ENCODE results near the gene CDH2. TPM values are rescaled to one million over a fixed set of nuclear protein-coding genes. Genes with fewer than 3 reads are reported as not detected.
A peak's percentile ranks its signal among the peaks of the same experiment; 100 is the strongest.

The CDH2 gene
- total RNA-seq, 1 experiment from 2014 or later: 14.6 TPM

DNA sequence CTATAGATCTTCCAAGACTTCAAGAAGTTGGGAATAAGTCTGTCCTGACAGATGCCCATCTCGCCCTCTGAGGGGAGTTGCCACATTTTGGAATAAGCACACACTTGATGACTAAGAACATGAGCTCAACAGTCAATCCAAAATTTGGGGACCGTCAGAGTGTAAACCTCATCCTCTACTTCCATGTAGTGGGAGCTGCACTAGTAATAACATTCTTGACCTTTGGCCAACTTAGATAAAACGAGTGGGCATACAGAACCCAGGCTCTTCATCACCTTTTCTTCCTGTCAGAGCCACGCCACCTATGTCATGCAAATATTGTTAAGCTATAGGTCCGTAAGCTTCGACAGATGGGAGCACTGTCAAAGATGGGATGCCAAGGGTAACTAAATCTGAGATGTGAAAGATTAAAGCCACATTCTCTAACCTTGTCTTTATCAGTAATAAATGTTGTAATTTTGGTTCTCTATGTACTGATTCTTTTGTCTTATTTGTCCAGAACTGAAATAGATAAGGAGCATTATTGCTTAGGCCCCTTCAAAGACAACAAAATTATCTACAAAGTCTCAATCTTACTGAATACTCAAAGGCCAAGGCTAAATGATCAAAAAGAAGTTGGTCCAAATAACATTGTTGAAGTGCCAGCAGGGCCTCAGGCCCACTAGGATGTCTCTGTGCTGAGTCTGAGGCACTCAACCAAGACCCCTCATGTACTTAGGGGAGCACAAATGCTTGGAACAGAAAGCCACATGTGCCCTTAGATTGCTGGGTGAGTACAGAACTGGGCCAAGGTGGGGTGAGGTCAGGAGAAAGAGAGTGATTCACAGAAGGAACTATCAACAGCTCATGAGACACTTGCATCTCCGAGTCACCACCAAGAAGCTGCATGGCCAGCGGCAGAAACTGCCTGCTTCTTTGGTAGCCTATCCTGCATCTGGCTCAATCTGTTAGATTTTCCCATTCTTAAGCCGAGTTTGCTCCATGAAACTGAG, 15.0 kb downstream of the CDH2 start:
- Mint-ChIP-seq H3K4me1 (ENCODE audit: insufficient read depth, unreplicated experiment) (no peaks in the 10 kb centered on the region), H3K4me3 (ENCODE audit: unreplicated experiment) (no peak overlapping the region), H3K27ac (ENCODE audit: low read depth, unreplicated experiment) (no peak overlapping the region), H3K9me3 (ENCODE audit: unreplicated experiment) (no peaks in the 10 kb centered on the region), H3K36me3 (ENCODE audit: insufficient read depth, unreplicated experiment) (no peaks in the 10 kb centered on the region), H3K27me3 (ENCODE audit: insufficient read depth, unreplicated experiment) (no peaks in the 10 kb centered on the region)
- no TSS peak for BruUV-seq (replicated peaks)
- DNase-seq (ENCODE audit: unreplicated experiment): peak; percentile 24
- intact Hi-C loops (cut with micrococcal nuclease): no loop called here
- TF ChIP-seq, protein P1, sequence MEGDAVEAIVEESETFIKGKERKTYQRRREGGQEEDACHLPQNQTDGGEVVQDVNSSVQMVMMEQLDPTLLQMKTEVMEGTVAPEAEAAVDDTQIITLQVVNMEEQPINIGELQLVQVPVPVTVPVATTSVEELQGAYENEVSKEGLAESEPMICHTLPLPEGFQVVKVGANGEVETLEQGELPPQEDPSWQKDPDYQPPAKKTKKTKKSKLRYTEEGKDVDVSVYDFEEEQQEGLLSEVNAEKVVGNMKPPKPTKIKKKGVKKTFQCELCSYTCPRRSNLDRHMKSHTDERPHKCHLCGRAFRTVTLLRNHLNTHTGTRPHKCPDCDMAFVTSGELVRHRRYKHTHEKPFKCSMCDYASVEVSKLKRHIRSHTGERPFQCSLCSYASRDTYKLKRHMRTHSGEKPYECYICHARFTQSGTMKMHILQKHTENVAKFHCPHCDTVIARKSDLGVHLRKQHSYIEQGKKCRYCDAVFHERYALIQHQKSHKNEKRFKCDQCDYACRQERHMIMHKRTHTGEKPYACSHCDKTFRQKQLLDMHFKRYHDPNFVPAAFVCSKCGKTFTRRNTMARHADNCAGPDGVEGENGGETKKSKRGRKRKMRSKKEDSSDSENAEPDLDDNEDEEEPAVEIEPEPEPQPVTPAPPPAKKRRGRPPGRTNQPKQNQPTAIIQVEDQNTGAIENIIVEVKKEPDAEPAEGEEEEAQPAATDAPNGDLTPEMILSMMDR (IDR thresholded peaks at IDR 0.05; ENCODE audit: unreplicated experiment): no peak
- POLR2A ChIA-PET: no interaction called here
- CTCF ChIA-PET: interaction anchor here (1.5 kb wide), 1 partner anchor 13 kb away, joined by 4 read pairs; no protein-coding TSS in a partner anchor

DNA sequence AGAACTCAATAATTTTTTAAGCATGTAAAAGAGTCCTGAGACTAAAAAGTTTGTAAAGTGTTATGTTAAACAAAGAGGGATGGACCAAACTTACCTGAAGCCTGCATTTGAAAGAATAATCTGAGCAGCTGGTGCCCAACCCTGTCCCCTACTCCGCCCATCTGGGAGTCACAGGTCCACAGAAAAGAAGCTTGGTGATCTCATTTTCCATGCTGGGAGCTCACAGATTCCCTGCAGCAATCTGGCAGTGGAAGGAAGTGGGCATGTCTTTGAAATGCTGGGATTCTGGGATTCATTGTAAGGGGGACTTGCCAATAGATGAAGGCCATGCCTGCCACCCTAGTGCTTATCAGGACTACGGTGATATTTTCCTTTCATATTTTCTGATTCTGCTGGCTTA, 17.9 kb downstream of the CDH2 start:
- H3K27ac Mint-ChIP-seq (ENCODE audit: low read depth, unreplicated experiment): no peak overlapping the region
- H3K4me3 Mint-ChIP-seq (ENCODE audit: unreplicated experiment): no peak overlapping the region
- H3K36me3 Mint-ChIP-seq (ENCODE audit: insufficient read depth, unreplicated experiment): no peaks in the 10 kb centered on the region
- no peaks in the 10 kb centered on the region for H3K4me1 Mint-ChIP-seq (ENCODE audit: insufficient read depth, unreplicated experiment)
- peak; percentile 21 for DNase-seq (ENCODE audit: unreplicated experiment)
- intact Hi-C loops (cut with micrococcal nuclease): no loop called here
- TF ChIP-seq, protein P1 (IDR thresholded peaks at IDR 0.05; ENCODE audit: unreplicated experiment): no peak
- no peaks in the 10 kb centered on the region for H3K9me3 Mint-ChIP-seq (ENCODE audit: unreplicated experiment)
- BruUV-seq (replicated peaks): no TSS peak
- no peaks in the 10 kb centered on the region for H3K27me3 Mint-ChIP-seq (ENCODE audit: insufficient read depth, unreplicated experiment)
- ChIA-PET POLR2A (no interaction called here), CTCF (interaction anchor here (1.0 to 2.2 kb wide), 2 partner anchors 145 to 554 kb away, joined by 3 to 6 read pairs; no protein-coding TSS in a partner anchor)

DNA sequence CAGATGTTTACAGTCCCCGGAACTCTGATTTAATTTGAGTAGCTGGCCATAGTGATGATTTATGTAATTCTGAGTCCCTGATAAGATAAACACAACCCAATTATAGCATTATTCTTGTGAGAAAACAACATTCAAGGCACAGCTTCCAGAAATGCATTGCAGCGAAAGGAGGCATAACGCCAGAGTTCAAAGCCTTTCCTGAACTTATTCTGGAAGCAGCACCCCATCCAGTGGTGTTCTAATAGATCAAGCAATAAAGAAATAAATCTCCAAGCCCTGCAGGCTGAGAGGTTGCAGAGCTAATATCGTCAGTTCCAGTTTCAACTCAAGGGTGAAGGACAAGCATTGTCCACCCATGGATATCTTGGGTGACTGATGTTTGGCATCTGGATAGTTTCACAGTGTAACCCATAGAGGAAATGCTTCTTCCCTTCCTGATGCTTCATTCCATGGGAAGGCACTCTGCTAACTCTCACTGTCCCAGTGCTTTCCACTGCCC, 18.8 kb downstream of the CDH2 start:
- H3K9me3 Mint-ChIP-seq (ENCODE audit: unreplicated experiment): no peaks in the 10 kb centered on the region
- no peaks in the 10 kb centered on the region for H3K36me3 Mint-ChIP-seq (ENCODE audit: insufficient read depth, unreplicated experiment)
- H3K27ac Mint-ChIP-seq (ENCODE audit: low read depth, unreplicated experiment): no peak overlapping the region
- TF ChIP-seq, protein P1 (IDR thresholded peaks at IDR 0.05; ENCODE audit: unreplicated experiment): no peak
- intact Hi-C loops (cut with micrococcal nuclease): no loop called here
- POLR2A ChIA-PET: no interaction called here
- H3K4me1 Mint-ChIP-seq (ENCODE audit: insufficient read depth, unreplicated experiment): no peaks in the 10 kb centered on the region
- no peak for DNase-seq (ENCODE audit: unreplicated experiment)
- no peaks in the 10 kb centered on the region for H3K27me3 Mint-ChIP-seq (ENCODE audit: insufficient read depth, unreplicated experiment)
- H3K4me3 Mint-ChIP-seq (ENCODE audit: unreplicated experiment): no peak overlapping the region
- CTCF ChIA-PET: interaction anchor here (1.0 to 2.2 kb wide), 2 partner anchors 144 to 553 kb away, joined by 3 to 6 read pairs; no protein-coding TSS in a partner anchor
- BruUV-seq (replicated peaks): no TSS peak

DNA sequence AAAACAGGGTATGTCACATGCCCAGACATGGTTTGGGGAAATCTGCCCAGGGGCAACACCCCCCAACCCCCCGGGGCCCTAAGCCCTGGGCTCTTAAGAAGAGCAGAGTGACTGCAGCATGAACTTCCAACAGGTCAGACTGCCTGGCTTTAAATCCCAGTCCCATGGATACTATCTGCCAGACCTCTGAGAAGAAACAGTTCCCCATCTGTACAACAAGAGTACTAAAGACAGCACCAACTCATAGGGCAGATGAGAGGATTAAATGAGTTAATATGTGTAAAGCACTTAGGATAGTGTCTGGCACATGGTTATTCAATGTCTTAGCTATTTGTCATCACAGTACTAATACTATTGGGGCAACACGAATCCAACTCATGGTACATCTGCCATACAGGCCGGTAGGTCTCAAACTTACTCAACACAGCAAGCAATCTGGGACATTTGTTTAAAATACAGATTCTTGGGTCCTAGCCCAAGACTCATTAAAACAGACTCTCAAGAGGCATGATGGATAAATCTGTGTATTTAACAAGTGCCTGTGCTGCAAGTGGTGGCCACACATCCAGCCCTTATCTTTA, 23.4 kb downstream of the CDH2 start:
- no TSS peak for BruUV-seq (replicated peaks)
- ChIA-PET POLR2A (interaction anchor here (0.6 kb wide), 1 partner anchor 147 kb away, joined by 3 read pairs; no protein-coding TSS in a partner anchor), CTCF (no interaction called here)
- DNase-seq (ENCODE audit: unreplicated experiment): no peak
- TF ChIP-seq, protein P1 (IDR thresholded peaks at IDR 0.05; ENCODE audit: unreplicated experiment): no peak
- no peaks in the 10 kb centered on the region for H3K4me1 Mint-ChIP-seq (ENCODE audit: insufficient read depth, unreplicated experiment)
- no peaks in the 10 kb centered on the region for H3K27me3 Mint-ChIP-seq (ENCODE audit: insufficient read depth, unreplicated experiment)
- no peaks in the 10 kb centered on the region for H3K9me3 Mint-ChIP-seq (ENCODE audit: unreplicated experiment)
- no peak overlapping the region for H3K27ac Mint-ChIP-seq (ENCODE audit: low read depth, unreplicated experiment)
- no peaks in the 10 kb centered on the region for H3K36me3 Mint-ChIP-seq (ENCODE audit: insufficient read depth, unreplicated experiment)
- no peak overlapping the region for H3K4me3 Mint-ChIP-seq (ENCODE audit: unreplicated experiment)
- intact Hi-C loops (cut with micrococcal nuclease): no loop called here

All from MCF 10A (cell line).